GM20000 (cell line): ENCODE results near the gene CFP.

ENCODE experiments used
- DNase-seq: peaks from one replicate; pipeline ENCODE4 v3.0.0; 2012; ENCODE audit warnings: low spot score
- CTCF ChIP-seq: IDR thresholded peaks from 2 replicates; pipeline ENCODE4 v1.5.1; 2012; ENCODE audit warnings: mild to moderate bottlenecking, control low read depth; ENCODE audit errors: extremely low read depth, missing control alignments

The CFP gene

GRCh38 chrX:47596256-47596655 is 33.5 kb downstream of the CFP start:
- no peak for TF ChIP-seq CTCF

GRCh38 chrX:47595716-47596251 is 33.9 kb downstream of the CFP start:
- no peak for TF ChIP-seq CTCF
- DNase-seq, result no peak

More at GRCh38 chrX:47596256-47596655, 33.5 kb downstream of the CFP start:
- no peak for DNase-seq

- no peak for DNase-seq
- TF ChIP-seq CTCF, result no peak
These were observed 36.2 kb downstream of the CFP start for GRCh38 chrX:47593522-47593921.

- TF ChIP-seq CTCF, result no peak
- DNase-seq, result no peak
These were observed 38.7 kb downstream of the CFP start for GRCh38 chrX:47590984-47591383.

- no peak for DNase-seq
- TF ChIP-seq CTCF, result no peak
These were observed 41.6 kb downstream of the CFP start for GRCh38 chrX:47587906-47588735.

GRCh38 chrX:47587091-47587891 is 42.4 kb downstream of the CFP start:
- no peak for DNase-seq
- no peak for TF ChIP-seq CTCF

GRCh38 chrX:47586043-47586787 is 43.5 kb downstream of the CFP start:
- no peak for DNase-seq
- TF ChIP-seq CTCF, result no peak
